Pancreas (tissue), 10 donors: Measurements from ENCODE around the gene GDI2. TPM values are rescaled to one million over a fixed set of nuclear protein-coding genes. Genes with fewer than 3 reads are reported as not detected.

Experiments
- ATAC-seq, 4 donors: fragments of 200-7000 bp; cut with Tn5 transposase; one replicate each; pipeline versions ENCODE4 v1.8.0 to v1.9.1; 2020; ENCODE audit warnings: mild to moderate bottlenecking in 4 of 4, moderate library complexity in 4 of 4
- DNase-seq, 6 donors: peaks; one replicate each; pipeline ENCODE4 v3.0.0-alpha.2; 2020
- FAIRE-seq: peaks from 2 replicates; lab custom pipeline; 2012; peaks lifted over from hg19 to GRCh38; lab: Jason Lieb, UNC
- H3K27ac ChIP-seq, 4 donors: fragments of 200-600 bp; sonication (generic); 1 replicate in 3 of 4; 2 replicates in 1 of 4; pipeline versions ENCODE4 v1.5.0 to v1.8.0; 2020
- H3K27me3 ChIP-seq, 4 donors: fragments of 200-600 bp; one replicate each; pipeline ENCODE4 v1.8.0; 2021
- H3K36me3 ChIP-seq, 3 donors: fragments of 200-600 bp; sonication (generic) in 1 of 3; one replicate each; pipeline versions ENCODE4 v1.5.0 to v1.8.0; 2020 to 2021
- H3K4me1 ChIP-seq, 3 donors: fragments of 200-600 bp; one replicate each; pipeline ENCODE4 v1.8.0; 2021
- H3K4me3 ChIP-seq, 4 donors: fragments of 200-600 bp; sonication (generic) in 2 of 4; one replicate each; pipeline versions ENCODE4 v1.5.0 to v1.8.0; 2020 to 2021
- H3K9me3 ChIP-seq, 4 donors: fragments of 200-600 bp; one replicate each; pipeline ENCODE4 v1.8.0; 2021
- CTCF ChIP-seq, 4 donors: fragments of 200-600 bp; sonication (generic) in 3 of 4; IDR thresholded peaks; one replicate each; pipeline versions ENCODE4 v1.5.0 to v1.8.0; 2021; ENCODE audit warnings: antibody characterized with exemption in 4 of 4
- WGBS, 2 donors: extraction: QIAGEN DNeasy Blood & Tissue Kit; methylation state at CpG; one replicate each; pipeline ENCODE4 v1.1.7; 2013; 5-methylcytosine and 5-hydroxymethylcytosine counted together
- intact Hi-C, 3 donors: fragments of 100-400 bp; cut with DNase I; formaldehyde crosslinking; loops; one replicate each; pipeline versions ENCODE4 v1.11.1 to v1.14.2; 2022
- polyA plus RNA-seq, 2 donors: library from polyadenylated mRNA; stranded (reverse); fragments of 200-250 nt; gene quantifications; one replicate each; pipeline ENCODE4 v1.2.3, GENCODE V29; 2013
- total RNA-seq, 6 donors: library from RNA; stranded (reverse); fragmentation: NEBNext Ultra II Directional in 4 of 6; extraction: Animal tissue kit (Norgen Biotek cat#: 25700) in 4 of 6; gene quantifications; one replicate each; pipeline versions ENCODE4 v1.2.1 to v1.2.4, GENCODE V29; 2021 to 2023
- donor health status: healthy with polysubstance abuse.
- donor health status: DM: no; HTN: no; CAD: no; lungs with moderate emphysema.
- donor health status: DM: no; HTN: no; CAD: no.
- donor health status: control.
- donor health status: control.
- donor health status: Bipolar disorder and iron deficiency.
- donor health status: DM: yes; HTN: yes; CAD: no.
- donor health status: DM: no; HTN: no; CAD: no.
- donor health status: DM: no; HTN: no; CAD: no.
- donor health status: DM: yes; HTN: yes; CAD: no.

The GDI2 gene
- total and polyA plus RNA-seq, 8 donors, result 46.5 to 171 (median 129) TPM

DNA sequence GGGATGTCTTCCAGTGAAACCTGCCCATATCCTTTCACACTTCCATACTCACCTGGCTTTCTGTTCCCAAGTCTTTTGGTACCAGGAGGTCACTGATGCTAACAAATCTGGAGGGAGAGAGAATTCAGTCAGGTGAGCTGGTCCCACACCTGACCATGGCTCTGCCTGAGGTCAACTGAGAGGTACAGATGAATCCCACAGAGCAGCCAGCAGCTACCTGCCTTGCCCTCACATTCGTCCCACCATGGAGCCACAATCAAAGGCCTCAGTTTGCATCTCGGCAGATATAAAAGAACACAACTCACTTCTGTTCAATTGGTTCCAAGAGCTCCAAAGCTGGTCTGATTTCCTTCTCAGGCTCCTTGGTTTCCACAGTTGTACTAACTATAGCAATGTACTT lies 47.0 kb downstream of the GDI2 start:
- Histone ChIP-seq H3K4me3 (no peak overlapping the region), H3K9me3 (no peaks in the 10 kb centered on the region), H3K27me3 (no peaks in the 10 kb centered on the region), H3K4me1 (peaks cover 0 to 5% (median 0%) of the 10 kb centered on the region in 3 donors), H3K36me3 (peaks cover 0 to 43% (median 18%) of the 10 kb centered on the region in 3 donors), H3K27ac (no peak overlapping the region)
- 85 to 97% methylated on average over 2 of the region's 2 CpGs for WGBS, 2 donors
- ATAC-seq (no peak), DNase-seq (no peak), FAIRE-seq (no peak)
- no peak for TF ChIP-seq CTCF (IDR thresholded peaks at IDR 0.05)
- intact Hi-C loops, result no loop called here

GRCh38 chr10:5765617-5766016 lies 47.6 kb downstream of the GDI2 start:
- WGBS, 2 donors, result 54% methylated on average over 2 of the region's 2 CpGs
- TF ChIP-seq CTCF (IDR thresholded peaks at IDR 0.05), result no peak
- H3K36me3 ChIP-seq, result peaks cover 0 to 47% (median 18%) of the 10 kb centered on the region in 3 donors

GRCh38 chr10:5764422-5765297 lies 48.6 kb downstream of the GDI2 start:
- Histone ChIP-seq H3K4me3 (no peak overlapping the region), H3K4me1 (peaks cover 0 to 5% (median 0%) of the 10 kb centered on the region in 3 donors), H3K9me3 (no peaks in the 10 kb centered on the region), H3K27ac (no peak overlapping the region), H3K27me3 (no peaks in the 10 kb centered on the region), H3K36me3 (peaks cover 0 to 53% (median 18%) of the 10 kb centered on the region in 3 donors)
- no peak for TF ChIP-seq CTCF (IDR thresholded peaks at IDR 0.05)
- intact Hi-C loops, result no loop called here
- 94 to 95% methylated on average over 10 of the region's 10 CpGs for WGBS, 2 donors
- FAIRE-seq (no peak), DNase-seq (no peak), ATAC-seq (peak in 2 of 4 donors; percentile 6 to 46)

More at GRCh38 chr10:5765617-5766016, 47.6 kb downstream of the GDI2 start:
- no peak overlapping the region for H3K27ac ChIP-seq
- no peak for ATAC-seq
- no peaks in the 10 kb centered on the region for H3K27me3 ChIP-seq
- no peak for FAIRE-seq
- intact Hi-C loops, result no loop called here
- H3K4me3 ChIP-seq, result no peak overlapping the region
- H3K4me1 ChIP-seq, result peaks cover 0 to 5% (median 0%) of the 10 kb centered on the region in 3 donors
- H3K9me3 ChIP-seq, result no peaks in the 10 kb centered on the region
- DNase-seq, result no peak

GRCh38 chr10:5762531-5762930 lies 50.7 kb downstream of the GDI2 start:
- DNase-seq, result no peak
- Histone ChIP-seq H3K4me3 (no peak overlapping the region), H3K27ac (no peak overlapping the region), H3K4me1 (peaks cover 0 to 5% (median 0%) of the 10 kb centered on the region in 3 donors), H3K36me3 (peaks cover 0 to 63% (median 32%) of the 10 kb centered on the region in 3 donors), H3K9me3 (no peaks in the 10 kb centered on the region), H3K27me3 (no peaks in the 10 kb centered on the region)
- TF ChIP-seq CTCF (IDR thresholded peaks at IDR 0.05), result no peak
- intact Hi-C loops, result no loop called here
- no peak for FAIRE-seq
- WGBS, 2 donors, result 33 to 57% methylated on average over 1 of the region's 1 CpG
- peak in 1 of 4 donors; percentile 29 for ATAC-seq

GRCh38 chr10:5761220-5761619 lies 52.0 kb downstream of the GDI2 start:
- peaks cover 0 to 65% (median 39%) of the 10 kb centered on the region in 3 donors for H3K36me3 ChIP-seq
- H3K27ac ChIP-seq, result no peak overlapping the region
- no peak for TF ChIP-seq CTCF (IDR thresholded peaks at IDR 0.05)
- H3K4me1 ChIP-seq, result peaks cover 0 to 5% (median 0%) of the 10 kb centered on the region in 3 donors
- H3K4me3 ChIP-seq, result no peak overlapping the region
- no peaks in the 10 kb centered on the region for H3K27me3 ChIP-seq
- intact Hi-C loops, result no loop called here
- FAIRE-seq (no peak), DNase-seq (no peak), ATAC-seq (no peak)
- no peaks in the 10 kb centered on the region for H3K9me3 ChIP-seq
- 95% methylated on average over 2 of the region's 2 CpGs for WGBS, 2 donors
